ENCODE measurements around the gene RUSF1.

The RUSF1 gene

GRCh38 chr16:31464781-31465260 is 43.4 kb downstream of the RUSF1 start:
- in situ Hi-C loops (cut with MboI; ENCODE audit: low sequenced_read_pairs, unreplicated experiment), result no loop called here
- no peak for DNase-seq (ENCODE audit: low spot score)
- TF ChIP-seq, protein P1, sequence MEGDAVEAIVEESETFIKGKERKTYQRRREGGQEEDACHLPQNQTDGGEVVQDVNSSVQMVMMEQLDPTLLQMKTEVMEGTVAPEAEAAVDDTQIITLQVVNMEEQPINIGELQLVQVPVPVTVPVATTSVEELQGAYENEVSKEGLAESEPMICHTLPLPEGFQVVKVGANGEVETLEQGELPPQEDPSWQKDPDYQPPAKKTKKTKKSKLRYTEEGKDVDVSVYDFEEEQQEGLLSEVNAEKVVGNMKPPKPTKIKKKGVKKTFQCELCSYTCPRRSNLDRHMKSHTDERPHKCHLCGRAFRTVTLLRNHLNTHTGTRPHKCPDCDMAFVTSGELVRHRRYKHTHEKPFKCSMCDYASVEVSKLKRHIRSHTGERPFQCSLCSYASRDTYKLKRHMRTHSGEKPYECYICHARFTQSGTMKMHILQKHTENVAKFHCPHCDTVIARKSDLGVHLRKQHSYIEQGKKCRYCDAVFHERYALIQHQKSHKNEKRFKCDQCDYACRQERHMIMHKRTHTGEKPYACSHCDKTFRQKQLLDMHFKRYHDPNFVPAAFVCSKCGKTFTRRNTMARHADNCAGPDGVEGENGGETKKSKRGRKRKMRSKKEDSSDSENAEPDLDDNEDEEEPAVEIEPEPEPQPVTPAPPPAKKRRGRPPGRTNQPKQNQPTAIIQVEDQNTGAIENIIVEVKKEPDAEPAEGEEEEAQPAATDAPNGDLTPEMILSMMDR (IDR thresholded peaks at IDR 0.05; ENCODE audit: borderline replicate concordance, control extremely low read depth, extremely low read depth, insufficient read depth, missing control alignments), result no peak

GRCh38 chr16:31464348-31464769 is 43.8 kb downstream of the RUSF1 start:
- TF ChIP-seq, protein P1 (IDR thresholded peaks at IDR 0.05; ENCODE audit: borderline replicate concordance, control extremely low read depth, extremely low read depth, insufficient read depth, missing control alignments), result no peak
- DNase-seq (ENCODE audit: low spot score), result no peak
- in situ Hi-C loops (cut with MboI; ENCODE audit: low sequenced_read_pairs, unreplicated experiment), result no loop called here

DNA sequence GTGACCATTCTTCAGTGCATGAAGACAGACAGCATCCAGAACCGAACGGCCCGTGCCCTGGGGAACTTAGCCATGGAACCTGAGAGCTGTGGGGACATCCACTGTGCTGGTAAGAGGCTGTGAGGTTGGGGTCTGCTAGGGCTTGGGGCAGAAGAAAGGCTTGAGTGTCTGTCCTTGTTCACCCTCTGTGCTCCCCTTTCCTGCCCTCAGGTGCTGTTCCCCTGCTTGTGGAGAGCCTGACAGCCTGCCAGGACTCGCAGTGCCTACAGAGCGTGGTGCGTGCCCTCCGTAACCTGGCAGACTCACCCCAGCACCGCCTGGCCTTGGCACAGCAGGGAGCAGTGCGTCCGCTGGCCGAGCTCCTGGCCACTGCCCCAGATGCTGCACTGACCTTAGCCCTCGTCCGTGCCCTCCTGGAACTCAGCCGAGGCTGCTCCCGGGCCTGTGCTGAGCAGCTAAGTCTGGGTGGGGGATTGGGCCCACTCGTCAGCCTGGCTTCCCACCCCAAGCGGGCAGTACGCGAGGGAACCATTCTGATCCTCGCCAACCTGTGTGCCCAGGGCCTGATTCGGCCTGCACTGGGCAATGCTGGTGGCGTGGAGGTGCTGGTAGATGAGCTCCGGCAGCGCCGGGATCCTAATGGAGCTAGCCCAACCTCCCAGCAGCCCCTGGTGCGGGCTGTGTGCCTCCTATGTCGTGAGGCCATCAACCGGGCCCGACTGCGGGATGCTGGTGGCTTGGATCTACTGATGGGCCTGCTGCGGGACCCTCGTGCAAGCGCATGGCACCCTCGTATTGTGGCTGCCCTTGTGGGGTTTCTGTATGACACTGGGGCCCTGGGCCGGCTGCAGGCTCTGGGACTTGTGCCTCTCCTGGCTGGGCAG is 46.0 kb downstream of the RUSF1 start:
- TF ChIP-seq, protein P1 (IDR thresholded peaks at IDR 0.05; ENCODE audit: borderline replicate concordance, control extremely low read depth, extremely low read depth, insufficient read depth, missing control alignments), result no peak
- DNase-seq (ENCODE audit: low spot score), result no peak
- in situ Hi-C loops (cut with MboI; ENCODE audit: low sequenced_read_pairs, unreplicated experiment), result no loop called here

GRCh38 chr16:31461201-31461920 is 46.8 kb downstream of the RUSF1 start:
- in situ Hi-C loops (cut with MboI; ENCODE audit: low sequenced_read_pairs, unreplicated experiment), result no loop called here
- DNase-seq (ENCODE audit: low spot score), result no peak
- TF ChIP-seq, protein P1 (IDR thresholded peaks at IDR 0.05; ENCODE audit: borderline replicate concordance, control extremely low read depth, extremely low read depth, insufficient read depth, missing control alignments), result no peak

- in situ Hi-C loops (cut with MboI; ENCODE audit: low sequenced_read_pairs, unreplicated experiment), result no loop called here
- TF ChIP-seq, protein P1 (IDR thresholded peaks at IDR 0.05; ENCODE audit: borderline replicate concordance, control extremely low read depth, extremely low read depth, insufficient read depth, missing control alignments), result peak; percentile 61
- DNase-seq (ENCODE audit: low spot score), result no peak
Measured at GRCh38 chr16:31460582-31461002, 47.6 kb downstream of the RUSF1 start.
